PC-9 (cell line): ENCODE results near the gene A4GALT. TPM values are rescaled to one million over a fixed set of nuclear protein-coding genes. Genes with fewer than 3 reads are reported as not detected.
"Not testable (repeated sequence)": the region's sequence is repeated elsewhere in the genome, so short reads cannot be mapped to it uniquely, and the experiment has no call there.

ENCODE experiments used
- BruUV-seq: library from RNA; stranded (reverse); fragments of 400-500 nt; replicated peaks from 2 replicates; lab custom pipeline; 2021; lab: Mats Ljungman, UMichigan
- CTCF ChIA-PET: fragments of 300-600 bp; sonication (Branson Sonifier 250); formaldehyde crosslinking; loops from one replicate; lab custom pipeline; 2022; ENCODE audit warnings: antibody characterized with exemption; lab: Charles Lee
- POLR2A ChIA-PET: fragments of 300-600 bp; sonication (Branson Sonifier 250); formaldehyde crosslinking; loops from one replicate; lab custom pipeline; 2022; ENCODE audit warnings: antibody characterized with exemption; ENCODE audit not compliant: unreplicated experiment; lab: Charles Lee
- DNase-seq, 2 experiments: peaks; one replicate each; pipeline versions ENCODE4 v3.0.0 to v3.0.0-alpha.2; 2015 to 2022; ENCODE audit warnings: mixed read lengths in 1 of 2
- H2AFZ ChIP-seq: fragments of 200-600 bp; sonication (generic); 2 replicates; pipeline ENCODE4 v1.8.1; 2017; ENCODE audit warnings: antibody characterized with exemption
- H3F3A ChIP-seq: fragments of 200-600 bp; sonication (generic); 2 replicates; pipeline ENCODE4 v1.8.1; 2017; ENCODE audit warnings: antibody characterized with exemption, mild to moderate bottlenecking, low read depth; ENCODE audit not compliant: insufficient read depth
- H3K27ac ChIP-seq: fragments of 200-600 bp; sonication (generic); 2 replicates; pipeline ENCODE4 v1.6.1; 2016; ENCODE audit warnings: mixed run types
- H3K27me3 ChIP-seq: fragments of 200-600 bp; sonication (generic); 2 replicates; pipeline ENCODE4 v1.6.1; 2016; ENCODE audit warnings: low read depth, mixed run types; ENCODE audit not compliant: insufficient read depth
- H3K36me3 ChIP-seq: fragments of 200-600 bp; sonication (generic); 2 replicates; pipeline ENCODE4 v1.6.1; 2016; ENCODE audit warnings: low read depth, mixed run types
- H3K4me1 ChIP-seq: fragments of 200-600 bp; sonication (generic); replicated peaks from 2 replicates; pipeline ENCODE4 v1.6.1; 2016; ENCODE audit warnings: mixed run types; ENCODE audit not compliant: insufficient read depth
- H3K4me2 ChIP-seq: fragments of 200-600 bp; sonication (generic); 2 replicates; pipeline ENCODE4 v1.6.1; 2017; ENCODE audit warnings: mixed run types
- H3K4me3 ChIP-seq: fragments of 200-600 bp; sonication (generic); 2 replicates; pipeline ENCODE4 v1.6.1; 2016; ENCODE audit warnings: mixed run types
- H3K79me2 ChIP-seq: fragments of 200-600 bp; sonication (generic); 2 replicates; pipeline ENCODE4 v1.6.1; 2017; ENCODE audit warnings: low read depth, mixed run types
- H3K9me2 ChIP-seq: fragments of 200-600 bp; sonication (generic); 2 replicates; pipeline ENCODE4 v1.8.1; 2017; ENCODE audit warnings: mild to moderate bottlenecking; ENCODE audit not compliant: insufficient read depth
- H3K9me3 ChIP-seq: fragments of 200-600 bp; sonication (generic); 2 replicates; pipeline ENCODE4 v1.8.1; 2016; ENCODE audit warnings: low read depth; ENCODE audit not compliant: insufficient read depth
- H4K20me1 ChIP-seq: fragments of 200-600 bp; sonication (generic); 2 replicates; pipeline ENCODE4 v1.8.1; 2017; ENCODE audit not compliant: insufficient read depth
- EZH2 ChIP-seq: fragments of 200-600 bp; sonication (generic); IDR thresholded peaks from 2 replicates; pipeline ENCODE4 v1.8.0; 2017; ENCODE audit warnings: antibody characterized with exemption, low read depth
- intact Hi-C: fragments of 100-400 bp; cut with micrococcal nuclease; formaldehyde crosslinking; loops from one replicate; pipeline ENCODE4 v1.10.0; 2022; ENCODE audit not compliant: unreplicated experiment
- total RNA-seq: library from RNA; stranded (reverse); gene quantifications from 2 replicates; pipeline ENCODE4 v1.2.3, GENCODE V29; 2021
- TF ChIP-seq, protein P1 (sequence below): fragments of 200-600 bp; sonication (generic); conservative IDR thresholded peaks from 2 replicates; pipeline ENCODE4 v1.6.1; 2017; ENCODE audit warnings: mixed run types, antibody characterized with exemption, mild to moderate bottlenecking, moderate library complexity

A4GALT gene
- total RNA-seq, 1 experiment from 2014 or later: 17.1 TPM

DNA sequence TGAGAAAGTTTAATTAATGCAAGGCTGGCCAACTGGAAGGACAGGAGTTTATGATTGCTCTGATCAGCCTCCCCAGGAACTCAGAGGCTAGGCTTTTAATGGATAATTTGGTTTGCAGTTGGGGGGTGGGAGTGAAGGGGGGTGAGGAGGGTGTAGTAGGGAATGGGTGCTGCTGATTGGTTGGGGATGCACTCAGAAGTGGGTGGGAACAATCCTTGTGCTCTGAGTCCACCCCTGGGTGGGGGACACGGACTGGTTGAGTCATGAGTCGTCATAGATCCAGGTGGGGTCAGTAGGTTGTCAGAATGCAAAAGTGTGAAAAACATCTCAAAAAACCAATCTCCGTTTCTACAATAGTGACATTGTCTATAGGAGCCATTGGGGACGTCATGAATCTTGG, 50.6 kb downstream of the A4GALT start:
- TF ChIP-seq, protein P1, sequence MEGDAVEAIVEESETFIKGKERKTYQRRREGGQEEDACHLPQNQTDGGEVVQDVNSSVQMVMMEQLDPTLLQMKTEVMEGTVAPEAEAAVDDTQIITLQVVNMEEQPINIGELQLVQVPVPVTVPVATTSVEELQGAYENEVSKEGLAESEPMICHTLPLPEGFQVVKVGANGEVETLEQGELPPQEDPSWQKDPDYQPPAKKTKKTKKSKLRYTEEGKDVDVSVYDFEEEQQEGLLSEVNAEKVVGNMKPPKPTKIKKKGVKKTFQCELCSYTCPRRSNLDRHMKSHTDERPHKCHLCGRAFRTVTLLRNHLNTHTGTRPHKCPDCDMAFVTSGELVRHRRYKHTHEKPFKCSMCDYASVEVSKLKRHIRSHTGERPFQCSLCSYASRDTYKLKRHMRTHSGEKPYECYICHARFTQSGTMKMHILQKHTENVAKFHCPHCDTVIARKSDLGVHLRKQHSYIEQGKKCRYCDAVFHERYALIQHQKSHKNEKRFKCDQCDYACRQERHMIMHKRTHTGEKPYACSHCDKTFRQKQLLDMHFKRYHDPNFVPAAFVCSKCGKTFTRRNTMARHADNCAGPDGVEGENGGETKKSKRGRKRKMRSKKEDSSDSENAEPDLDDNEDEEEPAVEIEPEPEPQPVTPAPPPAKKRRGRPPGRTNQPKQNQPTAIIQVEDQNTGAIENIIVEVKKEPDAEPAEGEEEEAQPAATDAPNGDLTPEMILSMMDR: no peak
- TF ChIP-seq EZH2: no peak
- POLR2A ChIA-PET: no interaction called here
- H3K9me3 ChIP-seq: no peaks in the 10 kb centered on the region
- H3K4me2 ChIP-seq: no peak overlapping the region
- H3F3A ChIP-seq: peaks cover 9% of the 10 kb centered on the region; the same call in 1 of the 2 replicates
- CTCF ChIA-PET: no interaction called here
- H3K27ac ChIP-seq: no peak overlapping the region
- H4K20me1 ChIP-seq: no peaks in the 10 kb centered on the region
- no peak for DNase-seq
- H3K27me3 ChIP-seq: no peaks in the 10 kb centered on the region
- H3K36me3 ChIP-seq: no peaks in the 10 kb centered on the region
- H3K79me2 ChIP-seq: no peaks in the 10 kb centered on the region
- no peak overlapping the region for H2AFZ ChIP-seq
- no peak overlapping the region for H3K4me3 ChIP-seq
- H3K4me1 ChIP-seq: no peaks in the 10 kb centered on the region
- intact Hi-C loops: no loop called here
- H3K9me2 ChIP-seq: no peaks in the 10 kb centered on the region
- BruUV-seq: no TSS peak

DNA sequence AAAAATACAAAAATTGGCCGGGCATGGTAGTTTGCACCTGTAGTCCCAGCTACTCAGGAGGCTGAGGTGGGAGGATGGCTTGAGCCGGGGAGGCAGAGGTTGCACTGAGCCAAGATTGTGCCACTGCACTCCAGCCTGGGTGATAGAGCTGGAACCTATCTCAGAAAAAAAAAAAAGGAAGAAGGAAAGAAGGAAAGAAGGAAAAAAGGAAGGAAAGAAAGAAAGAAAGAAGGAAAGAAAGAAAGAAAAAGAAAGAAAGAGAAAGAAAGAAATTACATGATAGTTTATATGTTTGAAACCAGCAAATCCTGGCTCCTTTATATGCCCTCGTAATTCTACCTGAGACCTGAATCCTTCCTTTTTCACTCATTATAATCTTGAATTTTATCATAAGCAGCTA, 54.3 kb downstream of the A4GALT start:
- peaks cover 16% of the 10 kb centered on the region; the same call in 1 of the 2 replicates for H3F3A ChIP-seq
- intact Hi-C loops, H3K4me1 ChIP-seq, BruUV-seq, H3K27ac ChIP-seq, CTCF ChIA-PET, DNase-seq, H3K27me3 ChIP-seq, POLR2A ChIA-PET, H3K9me3 ChIP-seq, H3K36me3 ChIP-seq, H3K9me2 ChIP-seq, H2AFZ ChIP-seq, H4K20me1 ChIP-seq, H3K4me3 ChIP-seq, H3K4me2 ChIP-seq, H3K79me2 ChIP-seq: not testable (repeated sequence)

DNA sequence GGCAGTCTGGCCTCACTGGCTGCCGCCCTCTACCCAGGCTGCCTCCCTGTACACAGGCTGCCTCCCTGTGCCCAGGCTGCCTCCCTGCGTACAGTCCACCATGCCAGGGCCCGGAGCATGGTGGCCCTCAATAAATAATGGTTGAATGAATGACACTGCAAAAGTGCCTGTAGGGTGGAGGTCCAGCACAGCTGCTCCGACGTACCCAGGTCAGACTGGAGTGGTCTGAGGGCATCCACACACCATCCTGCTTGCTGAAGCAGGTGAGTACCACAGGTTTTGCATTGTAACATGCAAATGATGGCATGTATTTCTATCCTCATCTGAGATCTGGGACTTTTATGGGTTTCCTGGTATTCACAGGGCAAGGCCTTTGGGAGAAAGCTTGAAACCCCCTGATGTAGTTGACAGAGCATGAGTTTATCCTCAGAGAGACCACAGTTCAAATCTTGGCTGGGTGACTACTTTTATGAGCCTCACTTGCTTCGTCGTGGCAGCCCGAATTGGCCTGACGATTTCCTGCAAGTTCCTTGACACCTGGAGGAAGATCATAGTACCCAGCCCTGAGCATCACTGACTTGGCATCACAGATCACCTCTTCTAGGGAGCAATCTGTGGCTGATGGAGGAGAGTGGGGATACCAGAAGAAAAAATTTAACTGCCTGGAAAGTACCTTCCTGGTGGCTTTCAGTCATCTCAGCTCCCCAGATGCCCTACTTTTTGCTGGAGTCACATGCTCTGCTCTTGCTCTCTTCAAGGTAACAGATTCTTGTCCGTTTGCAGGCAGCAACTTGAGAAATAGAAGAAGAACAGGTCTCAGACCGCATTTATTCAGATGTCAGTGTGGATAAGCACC, 55.5 kb downstream of the A4GALT start:
- POLR2A ChIA-PET: no interaction called here
- no peaks in the 10 kb centered on the region for H3K9me3 ChIP-seq
- no peak overlapping the region for H2AFZ ChIP-seq
- no peaks in the 10 kb centered on the region for H3K36me3 ChIP-seq
- DNase-seq: no peak
- TF ChIP-seq EZH2: no peak
- TF ChIP-seq, protein P1: no peak
- H3K27ac ChIP-seq: no peak overlapping the region
- no peaks in the 10 kb centered on the region for H3K4me1 ChIP-seq
- no peaks in the 10 kb centered on the region for H3K79me2 ChIP-seq
- intact Hi-C loops: no loop called here
- no TSS peak for BruUV-seq
- H3K4me3 ChIP-seq: no peak overlapping the region
- H3K4me2 ChIP-seq: no peak overlapping the region
- no peaks in the 10 kb centered on the region for H3K9me2 ChIP-seq
- H4K20me1 ChIP-seq: no peaks in the 10 kb centered on the region
- H3K27me3 ChIP-seq: no peaks in the 10 kb centered on the region
- CTCF ChIA-PET: interaction anchor here (0.7 kb wide), 1 partner anchor 1281 kb away, joined by 8 read pairs; no protein-coding TSS in a partner anchor
- H3F3A ChIP-seq: peaks cover 17% of the 10 kb centered on the region; the same call in 1 of the 2 replicates
